Measurements from ENCODE around the gene WIPF3. TPM values are rescaled to one million over a fixed set of nuclear protein-coding genes. Genes with fewer than 3 reads are reported as not detected.

Gene WIPF3, protein sequence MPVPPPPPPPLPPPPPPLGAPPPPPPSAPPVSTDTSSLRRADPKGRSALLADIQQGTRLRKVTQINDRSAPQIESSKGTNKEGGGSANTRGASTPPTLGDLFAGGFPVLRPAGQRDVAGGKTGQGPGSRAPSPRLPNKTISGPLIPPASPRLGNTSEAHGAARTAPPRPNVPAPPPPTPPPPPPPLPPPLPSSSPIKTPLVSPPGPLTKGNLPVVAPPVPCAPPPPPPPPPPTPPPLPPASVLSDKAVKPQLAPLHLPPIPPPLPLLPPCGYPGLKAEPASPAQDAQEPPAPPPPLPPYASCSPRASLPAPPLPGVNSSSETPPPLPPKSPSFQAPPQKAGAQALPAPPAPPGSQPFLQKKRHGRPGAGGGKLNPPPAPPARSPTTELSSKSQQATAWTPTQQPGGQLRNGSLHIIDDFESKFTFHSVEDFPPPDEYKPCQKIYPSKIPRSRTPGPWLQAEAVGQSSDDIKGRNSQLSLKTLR
- 7.5 TPM for total RNA-seq (ENCODE audit: insufficient read depth, low replicate concordance)

DNA sequence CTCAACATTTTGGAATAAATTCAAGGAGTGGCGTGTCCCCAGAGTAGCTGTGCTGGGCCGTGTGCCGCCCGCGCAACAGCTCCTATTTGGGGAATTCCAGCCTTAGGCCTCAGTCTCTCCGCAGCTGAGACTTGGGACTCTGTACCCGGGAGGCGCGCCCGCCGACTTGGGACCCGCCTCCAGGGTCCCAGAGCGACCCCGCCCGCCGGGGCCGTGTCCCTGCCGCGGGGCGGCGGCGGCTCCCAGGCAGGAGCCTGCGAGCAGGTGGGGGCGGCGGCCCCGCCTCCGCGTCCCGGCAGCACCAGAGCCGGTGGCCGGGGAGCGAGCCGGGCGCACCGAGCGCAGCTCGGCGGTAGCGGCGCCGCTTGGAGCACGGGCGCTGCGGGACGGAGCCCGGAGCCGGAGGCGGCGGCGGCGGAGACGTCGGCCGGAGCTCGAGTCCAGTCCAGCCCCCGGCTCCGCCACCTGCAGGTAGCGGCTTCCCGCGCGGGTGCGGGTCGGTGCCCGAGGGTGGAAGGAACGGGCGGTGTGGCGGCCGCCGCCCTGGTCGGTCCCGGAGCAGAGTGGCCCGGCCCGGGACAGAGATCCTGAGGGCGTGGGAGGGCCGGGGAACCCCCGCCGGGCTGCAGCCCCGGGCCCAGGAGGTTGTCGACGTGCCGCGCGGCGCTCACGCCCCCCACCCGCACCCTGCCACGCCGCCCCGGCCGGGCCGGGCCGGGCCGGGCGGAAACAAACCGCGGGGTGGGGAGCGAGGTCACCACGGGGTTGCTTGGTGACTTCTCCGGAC is at the start of gene WIPF3:
WIPF3 (plus strand) TSS at position 301 of the 787 bp plus-strand sequence. CDS start 28,217 bp downstream, outside the sequence.
- DNase-seq (ENCODE audit: low spot score), result peak; percentile 6

DNA sequence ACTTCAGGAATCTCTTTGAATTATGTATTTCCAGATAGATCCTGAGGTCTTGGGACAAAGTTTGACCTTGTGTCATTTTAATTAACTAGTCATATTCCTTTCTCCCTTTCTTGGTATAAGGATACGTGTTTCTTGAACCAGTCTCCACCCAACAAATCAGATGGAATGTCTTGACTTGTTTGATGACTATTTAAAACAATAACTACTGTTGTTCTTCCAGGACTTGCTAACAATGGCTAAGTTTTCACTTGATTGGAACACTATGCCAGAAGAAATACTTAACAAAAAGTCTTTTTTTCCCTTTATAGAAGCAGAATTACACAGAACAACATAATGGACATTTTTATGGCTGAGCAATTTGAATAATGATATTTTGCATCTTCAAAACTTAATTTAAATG is 43.0 kb upstream of the WIPF3 start:
- no peak for DNase-seq (ENCODE audit: low spot score)

DNA sequence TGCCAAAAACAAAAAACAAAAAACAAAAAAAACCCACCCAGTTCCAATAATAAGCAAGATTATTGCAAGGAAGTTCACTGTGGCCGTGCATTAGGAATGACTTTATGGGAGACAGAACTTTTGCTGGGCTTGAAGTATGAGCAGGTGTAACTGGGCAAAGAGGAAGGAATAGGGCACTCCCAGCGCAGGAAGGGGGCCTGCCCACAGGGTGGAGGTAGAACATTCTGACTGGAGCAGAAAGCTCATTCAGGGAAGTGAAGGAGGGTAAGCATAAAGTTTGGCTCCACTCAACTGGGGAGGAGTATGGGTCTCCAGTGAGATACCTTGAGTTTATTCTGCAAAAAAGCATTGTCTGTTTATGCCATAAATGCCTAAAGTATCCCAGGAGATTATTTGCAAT is 42.1 kb upstream of the WIPF3 start:
- no peak for DNase-seq (ENCODE audit: low spot score)

DNA sequence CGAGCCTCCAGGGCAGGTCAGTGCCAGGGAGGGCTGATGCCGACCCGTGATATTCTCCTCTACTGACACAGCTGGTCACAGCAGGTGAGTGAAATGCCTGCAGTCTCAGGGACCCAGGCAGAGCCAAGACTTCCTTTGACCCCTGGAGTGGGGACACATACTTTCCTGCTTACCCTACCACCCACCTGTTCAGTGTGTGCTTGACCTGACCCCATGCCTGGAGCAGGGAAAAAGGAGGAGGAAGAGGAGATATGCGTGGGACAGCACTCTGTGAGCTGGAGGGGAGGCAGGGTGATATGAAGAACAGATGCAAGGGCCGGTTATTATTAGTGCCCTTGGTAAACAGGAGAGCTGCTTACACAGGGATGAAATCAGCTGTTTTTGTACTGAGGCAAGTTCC is 40.8 kb upstream of the WIPF3 start:
- DNase-seq (ENCODE audit: low spot score), result no peak

DNA sequence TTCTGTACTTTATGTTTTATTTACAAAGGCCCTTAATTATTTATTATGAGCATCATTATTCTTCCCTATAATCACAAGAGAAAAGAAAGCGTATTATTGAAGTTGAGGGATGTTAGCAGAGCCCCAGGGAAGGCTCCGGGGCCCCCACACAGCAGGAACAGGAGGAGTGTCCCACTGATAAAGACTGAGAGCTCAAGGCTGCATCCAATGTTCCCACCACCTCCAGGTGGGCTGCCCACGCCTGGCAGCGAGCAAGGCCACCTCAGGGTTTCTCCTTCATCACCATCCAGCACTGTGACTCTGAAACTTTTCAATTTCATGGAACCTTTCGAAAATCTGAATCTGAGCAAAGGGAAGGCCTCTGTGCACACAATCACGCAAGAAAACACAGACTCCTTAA is 35.9 kb upstream of the WIPF3 start:
- no peak for DNase-seq (ENCODE audit: low spot score)

DNA sequence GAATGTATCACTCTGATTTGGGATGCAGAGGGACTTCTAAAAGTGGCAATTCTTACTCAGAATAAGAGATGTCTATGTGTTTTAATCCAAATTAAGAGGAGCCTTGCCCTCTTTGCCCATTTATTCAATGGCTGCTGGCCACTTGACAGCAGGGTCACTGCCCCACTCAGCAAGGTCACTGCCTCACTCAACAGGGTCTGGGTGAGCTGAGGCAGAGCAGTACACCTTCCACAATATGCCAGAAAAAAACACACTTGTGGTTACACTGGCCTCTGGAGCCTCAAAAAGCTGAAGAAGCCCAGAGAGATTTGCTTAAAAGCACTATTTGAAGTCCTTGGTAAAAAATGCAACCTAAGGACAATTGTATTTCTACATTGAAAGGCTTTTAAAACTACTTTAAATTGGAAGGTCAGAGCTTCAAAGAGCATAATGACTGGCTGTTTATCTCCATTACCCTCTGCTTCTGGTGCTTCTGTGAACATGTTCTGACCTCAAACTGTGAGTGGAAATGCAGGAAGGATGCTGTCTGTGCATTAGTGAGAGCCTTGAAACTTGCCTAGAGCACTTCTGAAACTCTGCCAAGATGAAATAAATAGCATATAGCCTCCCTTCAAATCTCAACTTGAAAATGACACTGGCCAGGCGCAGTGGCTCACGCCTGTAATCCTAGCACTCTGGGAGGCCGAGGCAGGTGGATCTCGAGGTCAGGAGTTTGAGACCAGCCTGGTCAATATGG is 35.1 kb upstream of the WIPF3 start:
- DNase-seq (ENCODE audit: low spot score), result peak; percentile 86

DNA sequence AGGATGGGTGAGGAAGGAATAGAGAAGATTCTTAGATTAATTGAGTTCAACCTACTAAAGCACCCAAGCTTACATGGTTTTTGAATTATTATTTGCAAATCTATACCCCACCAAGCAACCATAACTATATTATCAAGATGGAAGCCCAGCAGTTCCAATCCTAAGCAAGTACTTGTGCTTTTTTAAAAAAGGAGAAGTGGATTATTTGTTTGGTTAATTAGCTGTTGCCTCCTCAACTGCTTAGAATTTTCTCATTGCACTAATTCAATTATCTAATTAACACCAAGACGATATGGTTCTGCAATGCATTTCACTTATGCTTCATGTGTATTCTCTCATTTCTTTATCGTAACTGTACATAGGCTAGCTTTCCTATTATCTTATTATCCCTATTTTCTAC is 27.3 kb upstream of the WIPF3 start:
- DNase-seq (ENCODE audit: low spot score), result no peak

DNA sequence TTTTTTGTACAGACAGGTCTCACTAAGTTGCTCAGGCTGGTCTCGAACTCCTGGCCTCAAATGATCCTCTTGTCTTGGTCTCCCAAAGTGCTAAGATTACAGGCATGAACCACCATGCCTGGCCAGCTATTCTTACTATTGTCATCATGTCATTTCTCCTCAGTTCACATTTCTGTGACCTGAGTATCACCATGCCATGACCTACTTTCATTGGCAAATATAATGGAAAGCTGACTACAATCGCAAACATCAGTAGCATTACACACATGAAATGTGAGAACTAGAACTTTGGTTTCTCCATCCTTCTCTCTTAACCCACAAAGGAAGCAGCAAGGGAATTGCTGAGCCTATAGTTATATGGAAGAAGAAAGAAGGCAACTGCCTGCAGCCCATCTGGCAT is 26.0 kb upstream of the WIPF3 start:
- DNase-seq (ENCODE audit: low spot score), result no peak

DNA sequence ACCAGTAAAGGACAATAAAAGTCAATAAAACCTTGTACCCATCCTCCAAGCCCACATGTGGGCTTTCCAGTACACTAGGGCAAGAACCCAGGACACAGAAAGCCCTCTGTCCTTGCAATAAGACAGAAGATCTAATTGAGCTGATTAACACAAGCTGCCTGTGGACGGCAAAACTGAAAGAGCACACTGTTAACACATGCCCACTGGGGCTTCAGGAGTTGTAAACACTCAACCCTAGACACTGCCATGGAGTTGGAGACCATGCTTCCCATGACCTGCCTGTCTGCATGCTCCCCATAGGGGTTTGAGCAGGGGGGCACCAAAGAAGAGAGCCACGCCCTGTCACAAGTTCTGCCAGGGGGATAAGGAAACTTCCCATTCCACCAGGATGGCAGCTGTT is 22.6 kb upstream of the WIPF3 start:
- no peak for DNase-seq (ENCODE audit: low spot score)

DNA sequence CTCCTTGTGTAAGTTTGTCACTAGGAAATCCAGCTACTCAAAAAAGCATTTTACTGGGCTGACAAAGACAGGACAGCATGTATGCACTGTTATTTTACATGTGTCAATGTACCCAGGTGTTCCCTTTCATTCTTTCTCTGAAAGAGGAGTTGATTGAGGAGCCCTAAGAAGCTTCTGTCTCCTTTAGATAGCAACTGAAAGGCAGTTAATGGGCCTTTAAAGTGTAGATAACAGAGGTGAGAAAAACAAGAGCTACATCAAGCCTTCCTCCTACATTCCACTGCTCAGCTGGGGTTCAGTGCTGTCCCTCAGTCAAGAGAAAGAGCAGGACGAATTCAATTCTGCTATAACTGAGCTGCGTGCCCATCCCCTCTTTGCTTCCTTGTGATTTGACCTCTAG is 12.8 kb upstream of the WIPF3 start:
- DNase-seq (ENCODE audit: low spot score), result no peak

DNA sequence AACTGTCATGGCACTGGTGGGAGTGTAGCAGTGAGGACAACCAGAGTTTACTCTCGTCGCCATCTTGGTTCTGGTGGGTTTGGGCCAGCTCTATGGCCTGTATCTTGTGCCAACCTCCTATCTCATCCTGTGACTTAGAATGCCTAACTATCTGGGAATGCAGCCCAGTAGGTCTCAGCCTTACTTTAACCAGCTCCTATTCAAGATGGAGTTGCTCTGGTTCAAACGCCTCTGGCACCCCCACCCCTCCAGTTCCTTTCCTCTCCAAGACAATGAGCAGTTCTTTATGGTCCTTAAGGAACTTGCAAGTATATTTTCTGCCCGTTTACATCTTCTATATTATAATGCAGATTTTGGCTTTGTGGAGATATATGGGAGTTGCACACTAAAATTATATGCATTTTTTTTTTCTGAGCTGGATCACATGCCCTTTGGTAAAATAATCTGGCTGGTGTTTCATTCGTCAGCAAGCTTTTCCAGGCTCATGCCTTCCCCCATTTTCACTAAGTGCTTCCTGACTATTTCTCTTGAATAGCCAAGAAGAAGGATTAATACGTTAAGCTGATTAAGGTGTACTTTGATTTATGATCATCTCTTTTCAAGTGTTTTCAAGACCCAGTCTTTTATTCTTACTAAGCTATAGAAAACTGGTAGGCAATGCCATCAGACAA is 11.2 kb upstream of the WIPF3 start:
- DNase-seq (ENCODE audit: low spot score), result no peak

DNA sequence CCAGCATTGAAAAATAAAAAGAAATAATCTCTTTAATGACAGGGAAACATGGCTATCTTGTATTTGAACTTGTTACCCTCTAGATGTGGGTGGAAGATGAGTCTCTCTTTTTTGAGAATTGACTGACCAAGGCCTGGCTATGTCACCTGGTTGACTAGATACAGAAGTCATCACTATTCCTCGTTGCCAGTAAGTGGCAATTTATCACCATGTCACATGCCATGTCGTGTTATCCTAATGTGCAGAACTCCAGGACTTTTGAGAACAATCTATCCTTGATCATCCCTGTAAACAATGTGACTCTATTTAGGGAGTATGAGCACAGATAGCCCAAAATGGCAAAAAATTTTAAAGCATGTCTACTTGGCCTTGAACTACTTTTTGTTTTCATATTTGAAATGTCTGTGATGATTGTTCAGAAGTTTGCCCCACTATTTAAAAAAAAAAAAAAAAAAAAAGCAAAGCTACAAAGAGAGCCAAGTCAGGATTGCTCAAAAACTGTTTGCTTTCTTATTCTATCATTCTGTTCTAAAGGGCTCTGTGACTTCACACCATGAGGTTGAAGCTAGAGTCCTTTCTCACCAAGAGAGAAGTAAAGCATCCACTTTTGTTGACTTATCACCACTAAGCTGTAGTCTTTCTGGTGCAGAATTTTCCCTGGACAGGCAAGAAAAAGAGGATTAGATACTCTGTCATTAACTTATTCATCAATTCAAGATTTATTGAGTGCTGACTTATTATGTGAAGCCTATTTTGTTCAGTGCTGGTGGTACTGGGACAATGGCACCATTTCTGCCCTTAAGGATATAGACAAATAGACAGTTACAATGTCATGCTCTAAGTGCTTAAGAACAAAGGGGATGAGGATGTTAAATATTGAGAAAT is 10.4 kb upstream of the WIPF3 start:
- DNase-seq (ENCODE audit: low spot score), result no peak

DNA sequence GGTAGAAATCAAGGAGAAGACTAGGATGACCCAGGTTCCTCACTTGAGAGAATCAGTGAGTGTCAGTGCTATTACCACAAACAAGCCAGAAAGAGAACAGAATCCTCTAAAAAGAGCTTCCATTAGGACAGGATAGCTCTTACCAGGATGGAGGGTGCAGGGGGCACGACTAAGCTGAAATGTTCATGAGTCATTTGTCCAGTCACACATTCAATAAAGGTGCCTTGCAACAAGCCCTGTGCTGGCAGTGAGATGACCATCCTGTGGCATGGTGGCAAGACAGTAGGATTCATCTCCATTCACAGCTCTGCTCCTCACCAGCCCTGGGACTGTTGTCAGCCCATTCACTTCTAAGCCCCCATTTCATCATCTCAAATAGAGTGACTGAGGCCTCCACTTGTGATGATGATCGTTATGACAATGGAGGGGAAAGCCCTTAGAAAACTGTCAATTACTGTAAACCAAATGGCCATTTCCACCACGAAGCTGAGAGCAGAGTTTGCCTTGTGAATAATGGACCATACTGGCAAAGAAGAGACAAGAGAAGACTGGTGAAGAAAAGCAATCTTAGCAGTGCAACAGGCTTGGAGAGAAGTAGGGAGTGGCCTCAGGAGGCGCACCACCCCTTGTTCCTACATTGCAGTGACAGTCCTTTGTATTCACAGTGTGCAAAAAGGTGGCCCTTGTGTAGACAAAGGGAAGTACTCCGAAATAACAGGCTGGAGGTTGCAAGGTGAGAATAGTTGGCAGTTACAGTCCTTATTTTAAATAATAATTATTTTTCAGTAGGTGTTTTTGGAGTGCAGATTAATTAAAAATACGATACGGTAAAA is 9.0 kb upstream of the WIPF3 start:
- no peak for DNase-seq (ENCODE audit: low spot score)

DNA sequence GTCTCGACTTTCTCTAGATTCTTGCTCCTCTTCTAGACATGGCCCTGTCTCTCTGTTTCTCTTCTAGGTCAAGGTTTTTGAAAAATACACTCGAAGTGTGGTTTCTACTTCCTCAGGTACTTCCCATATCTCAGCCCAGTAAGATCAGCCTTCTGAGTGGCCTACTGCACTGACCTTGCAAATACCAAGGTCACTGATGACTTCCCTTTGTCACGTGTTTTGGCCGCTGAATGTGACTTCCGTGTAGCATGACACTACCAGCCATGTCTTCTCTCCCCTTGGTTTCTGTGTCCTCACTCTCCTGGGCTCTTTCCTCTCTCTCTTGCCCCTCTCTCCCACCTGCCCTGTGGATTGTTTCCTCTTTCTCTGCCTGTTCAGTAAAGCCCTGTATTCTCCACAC is 7.9 kb upstream of the WIPF3 start:
- DNase-seq (ENCODE audit: low spot score), result no peak

DNA sequence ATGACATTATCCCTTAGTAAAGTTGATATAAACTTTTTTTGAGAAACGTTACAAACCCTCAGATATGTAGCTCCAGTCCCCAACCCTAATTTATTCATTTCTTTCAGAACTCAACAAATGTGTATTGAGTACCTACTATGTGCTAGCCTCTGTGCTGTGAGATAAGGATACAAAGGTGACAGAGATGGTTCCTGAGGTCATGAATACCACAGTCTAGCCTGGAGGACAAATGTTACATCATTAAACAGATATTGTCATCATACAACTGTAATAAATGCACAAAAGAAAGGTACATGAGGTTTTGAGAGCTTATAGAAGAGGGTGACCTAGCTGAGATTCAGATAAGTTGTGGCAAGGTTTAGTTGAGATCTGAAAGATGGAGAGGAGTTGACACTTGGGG is 4.4 kb upstream of the WIPF3 start:
- no peak for DNase-seq (ENCODE audit: low spot score)

DNA sequence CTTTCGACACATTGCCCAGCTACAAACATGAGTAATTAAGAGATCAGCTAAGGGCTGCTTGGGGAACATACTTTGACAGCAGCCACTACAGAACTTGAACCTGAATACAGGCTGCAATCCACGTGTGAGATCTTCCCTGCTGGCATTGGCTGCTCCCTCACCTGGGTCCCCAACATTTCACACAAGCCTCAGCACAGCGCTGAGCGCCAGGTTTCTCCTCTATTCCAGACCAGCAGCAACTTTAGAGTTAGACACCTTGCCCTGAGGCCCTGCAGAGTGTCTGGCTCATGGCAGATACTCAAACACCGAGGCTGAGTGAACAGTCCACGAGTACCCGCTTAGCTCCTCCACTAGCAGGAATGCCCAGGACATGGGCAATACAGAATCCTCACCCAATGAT is 1.3 kb upstream of the WIPF3 start:
- DNase-seq (ENCODE audit: low spot score), result no peak

DNA sequence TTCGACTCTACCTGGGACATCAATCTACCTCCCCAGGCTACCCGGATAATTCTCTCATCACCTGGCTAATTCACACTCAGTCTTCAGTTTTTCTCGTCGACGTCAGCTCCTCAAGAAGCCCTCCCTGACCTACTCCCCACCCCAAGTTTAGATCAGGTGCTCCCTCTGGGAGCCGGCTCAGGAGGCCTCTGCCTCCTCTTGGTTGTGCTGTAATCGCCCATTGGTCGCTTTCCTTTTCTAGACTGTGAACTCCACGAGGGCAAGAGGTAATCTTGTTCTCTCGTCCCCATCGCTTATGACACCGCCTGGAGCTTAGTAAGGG is 461 bp upstream of the WIPF3 start:
- no peak for DNase-seq (ENCODE audit: low spot score)

DNA sequence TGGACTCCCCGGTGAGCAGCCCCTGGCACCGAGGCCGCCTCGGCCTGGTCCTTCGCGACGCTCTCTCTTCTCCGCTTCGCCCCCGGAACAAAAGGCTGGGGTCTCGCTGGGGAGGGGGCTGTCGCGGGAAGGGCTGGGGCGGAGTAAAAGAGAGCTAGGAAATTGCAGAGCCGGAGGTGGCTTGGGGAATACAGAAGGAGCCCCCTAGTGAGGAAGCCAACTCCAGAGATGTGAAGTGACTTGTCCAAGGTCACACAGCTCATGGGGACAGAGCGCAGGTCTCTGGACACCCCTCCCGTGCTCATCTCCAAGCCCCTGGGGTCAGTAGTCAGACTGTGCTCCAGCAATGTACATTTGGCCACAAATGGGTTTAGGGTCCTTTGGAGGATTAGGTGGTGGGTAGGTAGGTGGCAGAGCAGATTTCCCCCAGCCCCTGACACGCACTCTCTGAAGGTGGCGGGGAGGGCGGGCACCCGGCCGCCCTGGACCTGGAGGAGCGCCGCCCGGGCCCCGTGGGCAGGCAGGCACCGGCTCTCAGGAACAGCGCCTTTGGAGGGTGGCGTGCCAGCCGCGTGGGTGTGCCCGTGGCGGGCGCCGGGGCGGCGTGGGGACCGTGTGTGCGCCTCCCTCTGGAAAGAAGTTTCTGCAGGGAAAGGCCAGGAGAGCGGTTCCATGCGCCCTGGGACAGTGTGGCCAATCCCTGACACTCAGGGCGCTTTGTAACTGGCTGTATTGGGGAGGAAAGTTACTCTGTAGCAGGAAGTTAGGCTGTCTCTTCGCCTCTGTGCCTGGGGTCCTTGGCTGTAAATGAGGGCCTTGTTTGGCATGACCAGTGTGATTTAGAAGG is 910 bp downstream of the WIPF3 start:
- DNase-seq (ENCODE audit: low spot score), result no peak

Measured in umbilical cord (tissue), 2 donors.